HG03457 (cell line): ENCODE results near the gene PIGS.

Experiments
- ATAC-seq: cut with Tn5 transposase; IDR thresholded peaks from one replicate; pipeline ENCODE4 v1.9.1; 2021; ENCODE audit warnings: moderate number of reproducible peaks; ENCODE audit not compliant: unreplicated experiment

PIGS gene

DNA sequence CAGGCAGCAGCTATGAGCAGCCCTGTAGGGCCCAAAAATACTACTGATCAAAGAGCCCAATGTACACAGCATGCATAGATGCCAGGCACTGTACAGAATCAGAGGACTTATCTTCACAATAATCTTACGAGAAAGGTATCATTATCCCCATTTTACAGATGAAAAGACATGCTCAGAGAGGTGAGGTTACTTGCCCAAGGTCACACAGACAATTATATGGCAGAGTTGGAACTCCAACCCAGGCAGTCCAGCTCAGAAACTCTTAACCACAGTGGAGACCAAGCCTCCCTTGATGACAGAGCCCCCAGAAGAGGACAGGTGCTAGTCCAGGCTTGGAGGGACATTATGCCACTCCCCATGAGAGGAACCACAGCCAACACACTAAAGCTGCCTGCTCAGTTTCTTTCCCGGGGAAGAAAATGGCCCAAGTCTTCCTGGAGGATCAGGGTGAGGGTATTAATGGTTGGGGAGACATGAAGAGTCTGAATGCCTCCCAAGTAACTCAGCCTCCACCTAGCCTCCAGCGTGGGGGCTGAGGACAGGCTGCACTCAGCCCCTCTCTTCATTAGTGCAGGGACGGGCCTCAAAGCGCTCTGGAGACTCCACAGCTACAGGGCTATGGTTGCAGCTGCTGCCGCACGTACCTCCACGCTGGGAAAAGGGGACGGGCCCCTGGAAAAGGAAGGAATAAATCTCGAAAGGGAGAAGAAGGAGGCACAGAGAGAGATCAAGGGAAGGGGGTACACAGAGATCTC lies 19.7 kb downstream of the PIGS start:
- ATAC-seq: no peak

DNA sequence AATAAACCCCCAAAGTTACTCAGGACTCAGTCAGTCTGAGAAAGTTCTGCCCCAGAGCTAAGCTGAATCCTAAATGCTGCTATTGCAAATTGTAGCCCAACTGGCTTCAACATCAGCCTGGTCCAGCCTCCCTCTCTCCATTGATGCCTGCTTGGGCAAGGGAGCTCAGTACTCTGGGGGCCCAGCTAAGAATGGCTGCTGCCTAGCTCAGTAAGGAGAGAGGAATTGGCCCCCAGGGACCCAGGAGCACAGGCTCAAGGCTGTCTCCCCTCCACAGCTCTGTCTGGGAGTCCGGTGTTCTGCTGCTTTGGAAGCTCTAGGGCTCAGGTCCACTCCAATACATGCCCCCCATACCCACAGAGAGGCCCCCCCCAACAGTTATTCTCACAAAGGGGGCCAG lies 20.5 kb downstream of the PIGS start:
- no peak for ATAC-seq

DNA sequence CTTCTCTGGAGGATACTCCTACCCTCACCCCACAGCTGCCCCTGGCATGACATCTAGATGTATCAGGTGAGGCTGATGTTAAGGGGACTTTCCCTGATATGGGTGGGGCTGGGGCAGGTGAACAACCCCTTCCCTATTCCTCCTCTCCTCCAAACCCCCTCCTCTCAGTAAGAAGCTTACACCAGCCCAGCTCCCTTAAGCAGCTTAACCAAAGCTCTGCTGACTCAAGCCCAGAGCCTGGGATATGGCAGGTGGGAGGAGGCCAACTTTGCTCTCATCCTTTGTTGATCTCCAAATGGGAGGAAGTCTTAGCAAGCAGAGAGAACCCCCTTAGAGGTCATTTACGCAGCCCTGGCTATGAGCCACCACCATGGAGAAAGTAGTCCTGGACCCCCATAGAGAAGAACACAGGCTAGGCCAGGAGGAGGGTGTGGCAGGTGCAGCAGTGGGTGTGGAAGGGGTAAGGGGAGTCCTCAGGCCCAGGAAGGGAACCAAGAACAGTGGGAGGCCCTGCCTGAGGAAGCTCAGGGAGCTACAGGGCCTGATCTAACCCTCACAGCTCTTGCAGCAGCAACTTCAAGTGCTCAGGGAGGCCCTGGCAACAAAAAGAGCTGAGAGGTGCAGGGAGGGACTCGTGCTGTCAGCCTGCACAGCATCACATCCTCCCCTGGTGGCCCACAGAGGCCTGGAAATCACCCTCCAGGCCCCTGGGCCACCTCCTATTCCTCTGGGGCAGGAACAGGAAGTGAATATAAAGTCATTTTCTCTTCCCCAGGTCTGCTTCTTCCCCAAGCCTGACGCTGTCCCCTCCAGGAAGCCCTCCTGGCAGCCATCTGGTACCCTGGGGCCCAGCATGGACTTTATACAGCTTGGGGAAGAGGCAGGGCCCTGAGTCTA lies 21.8 kb downstream of the PIGS start:
- no peak for ATAC-seq

DNA sequence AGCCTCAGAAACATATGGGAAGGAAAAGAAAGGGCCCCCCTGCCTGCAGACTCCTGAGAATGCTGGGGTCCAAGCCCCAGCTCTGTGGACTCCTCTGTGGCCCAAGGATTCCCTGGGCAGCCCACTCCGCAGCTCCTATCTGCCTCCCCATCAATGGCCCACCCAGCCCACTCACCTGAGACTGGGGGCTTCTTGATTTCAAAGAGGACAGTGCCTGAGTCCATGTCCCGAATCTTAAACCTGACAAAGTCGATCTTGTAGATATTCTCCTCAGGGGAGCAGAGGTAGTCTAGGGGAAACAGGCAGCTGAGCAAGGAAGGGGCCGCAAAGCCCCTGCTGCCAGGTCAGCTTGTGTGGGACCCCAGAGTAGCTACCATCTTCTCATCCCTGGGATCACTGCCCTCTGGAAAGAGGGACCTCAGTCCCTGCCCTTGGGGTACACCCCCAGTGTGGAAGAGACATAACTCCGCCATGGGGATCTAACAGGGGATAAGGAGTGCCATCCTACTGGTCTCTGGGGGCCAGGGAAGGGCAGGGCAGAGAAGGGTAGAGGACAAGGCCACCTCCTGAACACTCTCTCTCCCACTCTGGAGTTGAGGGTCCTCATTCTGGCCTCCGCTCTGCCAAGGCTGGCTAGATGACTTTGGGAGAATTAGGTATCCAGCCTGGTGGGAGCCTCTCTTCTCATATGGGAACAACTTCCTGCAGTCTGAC lies 22.8 kb downstream of the PIGS start:
- no peak for ATAC-seq

DNA sequence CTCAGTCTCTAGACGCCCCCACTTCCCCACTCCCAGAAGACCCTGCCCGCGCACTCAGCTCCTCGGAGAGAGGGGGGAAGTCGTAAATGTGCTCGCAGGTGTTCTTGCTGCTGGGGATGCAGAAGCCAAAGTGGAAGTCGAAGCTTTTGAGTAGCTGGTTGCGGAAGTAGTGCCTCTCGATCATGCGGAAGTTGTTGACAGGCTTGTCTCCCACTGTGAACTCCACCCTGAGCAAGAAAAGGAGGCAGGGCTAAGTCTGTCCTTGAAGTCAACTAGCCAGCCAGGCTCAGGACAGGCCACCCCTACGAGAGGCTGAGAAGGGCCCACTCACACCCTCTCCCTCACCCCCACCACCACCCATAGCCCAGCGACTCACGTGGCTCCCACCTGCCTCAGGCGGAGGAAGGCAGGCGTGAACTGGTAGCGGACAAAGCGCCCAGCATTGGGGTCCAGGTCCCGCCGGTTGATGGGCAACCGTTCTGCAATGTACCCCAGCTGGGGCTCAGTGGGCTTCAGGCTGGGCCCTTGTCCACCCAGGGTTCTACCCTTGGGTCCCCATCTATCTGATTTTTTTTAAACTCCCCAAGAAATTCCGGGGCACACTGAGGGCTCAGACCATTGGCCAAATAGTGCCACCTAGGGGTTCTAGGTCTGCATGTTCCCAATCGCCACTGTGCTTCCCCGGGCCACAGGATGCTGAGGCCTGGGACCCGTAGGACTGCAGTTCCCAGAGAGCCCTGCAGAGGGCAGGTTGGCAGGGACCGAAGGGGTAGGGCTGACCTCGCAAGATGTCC lies 23.5 kb downstream of the PIGS start:
- ATAC-seq: no peak

DNA sequence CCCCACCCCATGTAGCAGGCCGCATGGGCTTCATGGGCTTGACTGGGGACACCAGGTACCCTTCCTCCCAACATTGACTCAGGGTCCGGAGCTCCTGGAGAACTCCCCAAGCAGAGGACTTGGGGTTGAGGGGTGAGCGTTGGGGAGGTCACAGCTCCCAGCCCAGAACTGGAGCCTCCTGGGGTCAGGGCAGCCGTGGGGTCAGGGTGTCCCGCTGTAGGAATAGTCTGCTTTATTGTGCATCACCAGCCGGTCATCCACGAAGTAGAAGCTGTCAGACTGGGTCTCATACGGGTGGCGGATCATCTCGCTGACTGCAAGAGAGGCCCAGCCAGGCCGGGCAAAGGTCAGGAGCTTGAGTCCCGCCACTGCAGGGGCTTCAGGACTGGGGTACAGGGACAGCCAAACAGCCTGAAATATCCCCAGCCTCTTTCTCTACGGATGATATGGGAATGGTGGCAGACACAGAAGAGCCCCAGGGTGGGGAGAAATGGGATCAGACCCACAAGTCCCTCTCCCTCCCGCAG lies 24.2 kb downstream of the PIGS start:
- ATAC-seq: no peak

DNA sequence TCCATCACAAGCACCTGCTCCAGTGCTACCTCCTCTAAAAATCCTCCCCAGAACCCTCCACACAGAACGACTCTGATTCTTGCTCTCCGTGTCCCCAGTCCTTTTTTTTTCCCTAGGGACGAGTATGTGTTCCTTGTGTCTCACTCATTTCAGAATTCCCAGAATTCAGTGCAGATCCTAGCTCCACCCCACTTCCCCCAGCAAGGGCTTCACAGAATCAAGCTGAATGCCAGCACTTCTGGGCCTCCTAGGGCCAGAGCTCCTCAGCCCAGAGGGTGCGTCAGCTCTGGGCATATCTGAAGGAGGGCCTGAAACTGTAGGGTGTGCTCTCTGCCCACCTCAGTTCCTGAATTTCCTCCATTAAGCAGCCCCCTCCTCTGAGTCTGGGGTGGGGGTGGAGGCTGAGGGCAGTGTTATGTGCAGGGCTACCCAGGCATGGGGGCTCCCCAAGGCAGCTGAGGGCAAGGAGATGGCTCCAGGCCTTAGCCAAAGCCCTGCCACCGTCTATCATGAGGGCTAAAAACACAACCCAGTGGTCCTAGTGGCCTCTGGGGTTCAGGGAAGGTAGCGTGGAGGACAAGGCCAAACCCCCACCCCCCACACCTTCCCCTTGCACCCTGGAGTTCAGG lies 25.4 kb downstream of the PIGS start:
- ATAC-seq: no peak

DNA sequence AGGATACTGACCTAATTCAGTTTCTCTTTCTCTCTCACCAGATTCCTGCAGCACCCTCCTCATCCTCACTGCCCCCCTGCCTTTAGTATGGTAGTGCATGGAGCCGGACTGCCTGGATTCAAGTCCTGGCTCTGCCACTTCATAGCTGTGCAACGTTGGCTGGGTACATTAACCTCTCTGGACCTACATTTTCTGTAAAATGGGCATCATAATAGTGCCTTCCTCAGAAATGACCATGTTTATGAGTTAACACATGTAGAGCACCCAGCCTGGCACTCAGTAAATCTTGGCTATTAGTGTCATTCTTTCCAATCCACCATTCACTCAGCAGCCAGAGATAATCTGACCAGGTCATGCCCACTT lies 26.2 kb downstream of the PIGS start:
- no peak for ATAC-seq

DNA sequence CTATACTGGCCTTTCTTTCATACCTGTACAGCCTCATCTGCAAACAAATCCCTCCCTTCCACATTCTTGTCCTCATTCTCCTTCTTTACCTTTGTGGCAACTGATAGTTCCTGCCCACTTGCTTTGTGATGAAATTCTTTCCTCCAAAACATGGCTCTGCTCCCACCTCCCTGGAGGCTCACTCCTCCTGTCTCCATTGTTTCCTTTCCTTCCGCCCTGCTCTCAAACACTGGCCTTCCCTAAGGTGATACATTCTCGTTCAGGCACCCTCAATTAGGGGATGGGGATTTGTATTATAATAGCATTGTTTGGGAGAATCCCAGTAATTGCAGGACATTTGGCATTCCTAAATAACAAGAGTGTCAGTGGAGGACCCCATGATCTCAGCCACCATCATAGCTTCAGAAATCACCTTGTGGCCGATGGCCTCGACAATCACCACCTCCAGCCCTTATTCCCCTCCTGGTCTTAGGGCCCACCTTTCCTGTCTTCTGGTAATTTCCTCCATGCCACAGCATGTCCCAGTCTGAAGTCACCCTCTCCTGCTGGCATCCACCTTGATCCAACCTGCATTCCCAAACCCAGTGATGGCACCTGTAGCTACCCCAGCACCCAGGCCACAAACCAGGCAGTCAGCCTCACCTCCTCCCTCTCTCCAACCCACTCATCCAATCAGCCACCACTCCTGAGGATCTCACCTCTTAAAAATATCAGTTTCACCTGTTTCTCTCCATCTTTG lies 26.8 kb downstream of the PIGS start:
- ATAC-seq: no peak

DNA sequence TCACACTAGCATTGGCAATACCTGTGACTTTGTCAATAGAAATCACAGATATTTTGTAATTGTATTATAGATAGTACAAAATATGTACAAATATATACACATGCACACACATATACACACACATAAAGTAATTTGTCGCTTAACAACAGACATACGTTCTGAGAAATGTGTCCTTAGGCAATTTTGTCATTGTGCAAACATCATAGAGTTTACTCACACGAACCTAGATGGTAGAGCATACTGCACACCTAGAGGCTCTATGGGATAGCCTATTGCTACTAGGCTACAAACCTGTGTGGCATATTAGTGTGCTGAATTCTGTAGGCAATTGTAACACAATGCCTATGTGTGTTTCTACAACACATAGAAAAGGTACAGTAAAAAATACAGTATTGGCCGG lies 29.9 kb downstream of the PIGS start:
- no peak for ATAC-seq

DNA sequence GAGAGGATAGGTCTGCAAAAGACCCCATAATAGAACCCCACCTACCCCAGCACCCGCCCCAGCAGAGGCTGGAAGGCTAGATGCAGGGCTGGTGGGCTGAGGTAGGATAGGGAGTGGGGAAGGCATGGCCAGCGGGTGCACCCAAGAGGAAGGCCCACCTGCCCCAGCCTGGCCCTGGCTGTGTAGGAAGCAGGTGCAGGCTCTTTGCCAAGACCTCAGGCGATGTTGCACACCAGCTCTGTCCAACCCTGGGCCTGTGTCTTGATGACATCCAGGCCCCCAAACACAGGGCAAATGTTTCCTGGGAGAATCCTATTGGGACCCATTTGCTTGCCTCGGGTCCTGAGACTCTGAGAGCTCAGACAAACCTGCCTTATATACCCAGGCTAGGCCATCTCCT lies 31.1 kb downstream of the PIGS start:
- no peak for ATAC-seq

DNA sequence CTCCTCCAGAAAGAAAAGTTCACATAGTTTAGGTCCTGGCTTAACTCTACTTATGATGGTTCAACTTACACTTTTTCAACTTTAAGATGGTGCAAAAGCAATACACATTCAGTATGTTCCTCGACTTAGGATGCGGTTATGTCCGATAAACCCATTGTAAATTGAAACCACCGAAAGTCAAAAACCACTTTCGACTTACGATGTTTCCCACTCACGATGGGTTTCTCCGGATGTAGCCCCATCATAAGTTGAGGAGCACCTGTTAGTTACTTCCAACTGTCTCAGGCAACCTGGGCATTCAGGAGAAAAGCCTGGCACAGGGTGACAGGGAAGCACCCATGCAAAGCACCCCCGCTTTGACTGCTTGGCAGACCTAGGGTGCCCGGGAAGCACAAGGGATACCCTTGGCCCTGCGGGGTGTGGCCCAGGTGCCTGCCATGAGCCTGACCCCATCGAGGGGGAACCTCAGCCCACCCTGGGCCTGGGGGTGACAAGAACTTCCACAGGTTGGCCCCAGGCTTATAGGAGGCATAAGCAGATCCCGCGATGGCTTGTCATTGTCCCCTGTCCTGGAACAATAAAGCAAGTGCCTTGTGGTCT lies 32.9 kb downstream of the PIGS start:
- ATAC-seq: no peak

DNA sequence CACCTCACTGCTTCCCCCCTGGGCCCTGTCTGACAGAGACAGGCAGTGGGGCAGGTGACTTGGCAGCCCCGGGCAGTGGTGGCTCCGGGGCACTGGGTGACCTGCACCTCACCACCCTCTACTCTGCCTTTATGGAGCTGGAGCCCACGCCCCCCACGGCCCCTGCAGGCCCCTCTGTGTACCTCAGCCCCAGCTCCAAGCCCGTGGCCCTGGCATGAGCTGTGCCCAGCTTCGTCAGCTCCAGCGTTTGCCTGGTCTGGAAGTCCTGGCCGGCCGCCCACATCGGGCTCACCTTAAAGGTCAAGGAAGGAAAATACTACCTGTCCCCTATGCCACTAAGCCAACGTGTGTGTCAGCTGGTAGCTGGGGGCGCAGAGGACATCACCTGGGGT lies 34.1 kb downstream of the PIGS start:
- no peak for ATAC-seq

DNA sequence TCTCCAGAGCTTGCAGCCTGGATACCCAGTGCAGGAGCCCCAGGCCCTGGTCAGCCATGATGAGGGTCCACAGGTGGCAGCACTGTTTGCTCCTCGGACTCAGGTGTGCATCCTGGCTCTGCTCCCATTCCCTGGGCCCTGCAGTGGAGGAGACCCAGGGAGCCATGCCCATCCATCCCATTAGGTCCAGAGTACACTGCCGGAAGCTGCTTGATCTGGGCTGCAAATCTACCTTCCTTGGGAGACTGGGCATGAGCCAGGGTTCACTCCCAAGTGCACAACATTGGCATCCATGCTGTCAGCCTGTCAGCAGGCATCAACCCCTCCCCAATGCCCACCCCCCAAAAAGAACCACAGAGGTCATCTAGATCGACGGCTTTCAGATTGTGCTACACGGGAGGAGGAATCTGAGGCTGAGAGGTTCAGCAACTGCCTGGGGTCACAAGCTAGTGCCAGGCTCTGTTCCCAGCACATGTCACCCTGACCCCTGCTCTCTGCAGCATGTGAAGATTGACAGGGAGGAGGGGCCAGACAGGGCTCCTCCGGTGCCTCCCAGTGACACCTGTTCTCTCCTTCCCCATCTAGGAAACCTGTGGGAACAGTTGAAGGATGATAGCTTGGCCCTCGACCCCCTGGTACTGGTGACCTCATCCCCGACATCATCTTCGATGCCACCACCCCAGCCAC lies 34.6 kb downstream of the PIGS start:
- ATAC-seq: no peak

DNA sequence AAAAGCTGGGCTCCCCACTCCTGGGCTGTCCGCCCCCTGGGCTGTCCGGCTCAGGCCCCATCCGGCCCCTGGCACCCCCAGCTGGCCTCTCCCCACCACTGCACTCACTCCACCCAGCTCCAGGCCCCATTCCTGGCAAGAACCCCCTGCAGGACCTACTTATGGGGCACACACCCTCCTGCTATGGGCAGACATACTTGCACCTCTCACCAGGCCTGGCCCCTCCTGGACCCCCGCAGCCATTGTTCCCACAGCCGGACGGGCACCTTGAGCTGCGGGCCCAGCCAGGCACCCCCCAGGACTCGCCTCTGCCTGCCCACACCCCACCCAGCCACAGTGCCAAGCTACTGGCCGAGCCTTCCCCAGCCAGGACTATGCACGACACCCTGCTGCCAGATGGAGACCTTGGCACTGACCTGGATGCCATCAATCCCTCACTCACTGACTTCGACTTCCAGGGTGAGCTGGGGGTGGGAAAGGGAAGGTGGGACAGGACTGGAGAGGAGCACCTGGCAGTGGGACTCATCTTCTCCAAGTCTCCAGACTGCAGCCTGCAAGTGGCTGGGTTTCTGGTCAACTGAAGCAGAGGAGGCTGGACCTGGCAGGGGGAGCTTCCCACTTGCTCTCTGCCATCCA lies 36.5 kb downstream of the PIGS start:
- no peak for ATAC-seq

DNA sequence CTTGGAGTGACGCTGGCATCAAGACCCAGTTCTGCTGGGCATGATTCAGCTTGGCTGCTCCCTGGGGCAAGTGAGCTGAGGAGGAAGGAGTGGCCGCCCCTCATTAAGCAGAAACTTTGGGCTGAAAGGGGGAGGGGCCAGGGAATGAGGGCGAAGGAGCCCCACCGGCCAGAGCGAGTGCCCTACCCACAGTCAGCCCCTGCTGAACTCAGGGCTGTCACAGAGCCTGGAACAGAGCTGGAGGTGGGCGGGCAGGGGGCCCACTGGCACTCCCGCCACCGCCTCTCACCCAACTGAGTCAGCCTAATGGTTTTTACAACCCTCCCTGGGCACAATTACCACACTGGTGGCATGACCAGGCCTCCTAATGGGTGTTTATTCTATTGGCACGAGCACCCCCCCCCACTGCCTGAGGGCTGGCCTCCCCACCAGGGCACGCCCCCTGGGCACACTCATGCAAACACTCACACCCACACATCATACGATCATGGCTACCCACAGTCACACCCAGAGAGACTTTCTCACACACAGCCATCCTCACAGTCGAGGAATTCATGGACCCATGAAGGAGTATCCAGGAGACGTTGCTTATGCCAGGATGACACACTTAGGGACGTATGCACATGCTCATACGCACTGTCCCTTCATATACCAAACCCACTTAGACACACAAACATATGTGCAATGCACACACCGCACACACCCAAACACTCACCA lies 38.1 kb downstream of the PIGS start:
- ATAC-seq: no peak
